ENCODE measurements around the gene IER3. TPM values are rescaled to one million over a fixed set of nuclear protein-coding genes. Genes with fewer than 3 reads are reported as not detected.
A peak's percentile ranks its signal among the peaks of the same experiment; 100 is the strongest.

The IER3 gene
- total RNA-seq, 2 donors from 2014 or later: 102 to 136 TPM

DNA sequence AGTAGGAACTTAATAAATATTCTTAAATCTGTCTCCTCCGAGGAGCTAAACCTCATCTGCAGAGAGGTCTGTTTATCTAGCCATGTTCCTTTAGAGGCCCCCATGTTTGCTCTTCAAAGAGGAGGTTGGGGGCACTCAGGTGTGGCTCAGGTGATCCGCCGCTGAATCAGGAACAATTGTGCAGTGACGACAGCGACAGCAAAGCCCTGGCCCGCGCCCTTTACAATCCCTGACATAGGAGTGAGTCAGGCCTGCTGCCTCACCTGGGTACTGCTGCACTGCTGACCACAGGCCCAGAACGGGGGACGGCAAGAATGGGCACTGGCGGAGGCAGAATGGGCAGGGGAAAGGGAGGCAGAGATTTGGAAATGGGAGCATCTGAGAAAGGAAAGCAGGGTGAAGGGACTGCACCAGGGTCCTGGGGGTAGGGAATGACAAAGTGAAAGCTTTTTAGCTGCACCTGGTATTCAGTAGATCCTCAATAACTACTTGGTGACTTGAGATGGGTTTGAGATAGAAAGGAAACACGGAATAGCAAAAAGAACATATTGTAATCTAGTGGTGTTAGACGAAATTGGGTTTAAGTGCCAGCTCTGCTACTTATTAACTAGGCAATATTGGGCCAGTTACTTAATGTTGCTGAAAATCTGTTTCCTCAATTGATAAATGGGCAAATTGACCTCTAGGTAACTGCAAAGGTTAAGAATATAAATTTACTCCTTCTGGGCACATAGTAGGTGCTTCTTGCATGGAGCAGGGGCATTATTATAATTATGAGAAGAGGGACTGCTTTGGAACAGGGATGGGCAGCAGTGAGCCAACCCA lies 5.4 kb upstream of the IER3 start:
- Histone ChIP-seq H3K4me3 (ENCODE audit: low read length) (no peak overlapping the region), H3K9ac (ENCODE audit: extremely low read depth, low read length, poor library complexity, severe bottlenecking) (no peak overlapping the region), H3K36me3 (ENCODE audit: control insufficient read depth, insufficient read depth, low read length) (no peaks in the 10 kb centered on the region), H3K4me1 (ENCODE audit: control insufficient read depth, insufficient read depth, low read length) (peaks cover 5% of the 10 kb centered on the region), H3K9me3 (ENCODE audit: control insufficient read depth, low read length) (no peaks in the 10 kb centered on the region), H3K27ac (ENCODE audit: low read depth, low read length) (no peak overlapping the region), H3K27me3 (ENCODE audit: control insufficient read depth, insufficient read depth, low read length, poor library complexity, severe bottlenecking) (no peaks in the 10 kb centered on the region)
- Mint-ChIP-seq H3K4me1 (peaks cover 37% of the 10 kb centered on the region), H3K36me3 (ENCODE audit: low read depth) (no peaks in the 10 kb centered on the region), H3K27ac (no peak overlapping the region), H3K27me3 (ENCODE audit: insufficient read depth) (no peaks in the 10 kb centered on the region), H3K4me3 (no peak overlapping the region), H3K9me3 (no peaks in the 10 kb centered on the region)
- WGBS, 2 experiments (ENCODE audit: insufficient coverage in 1 of 2, insufficient read length in 1 of 2): 89 to 92% methylated on average over 7 to 12 of the region's 12 CpGs
- no peak for TF ChIP-seq CTCF (conservative IDR thresholded peaks at IDR 0.05)
- no peak for DNase-seq

DNA sequence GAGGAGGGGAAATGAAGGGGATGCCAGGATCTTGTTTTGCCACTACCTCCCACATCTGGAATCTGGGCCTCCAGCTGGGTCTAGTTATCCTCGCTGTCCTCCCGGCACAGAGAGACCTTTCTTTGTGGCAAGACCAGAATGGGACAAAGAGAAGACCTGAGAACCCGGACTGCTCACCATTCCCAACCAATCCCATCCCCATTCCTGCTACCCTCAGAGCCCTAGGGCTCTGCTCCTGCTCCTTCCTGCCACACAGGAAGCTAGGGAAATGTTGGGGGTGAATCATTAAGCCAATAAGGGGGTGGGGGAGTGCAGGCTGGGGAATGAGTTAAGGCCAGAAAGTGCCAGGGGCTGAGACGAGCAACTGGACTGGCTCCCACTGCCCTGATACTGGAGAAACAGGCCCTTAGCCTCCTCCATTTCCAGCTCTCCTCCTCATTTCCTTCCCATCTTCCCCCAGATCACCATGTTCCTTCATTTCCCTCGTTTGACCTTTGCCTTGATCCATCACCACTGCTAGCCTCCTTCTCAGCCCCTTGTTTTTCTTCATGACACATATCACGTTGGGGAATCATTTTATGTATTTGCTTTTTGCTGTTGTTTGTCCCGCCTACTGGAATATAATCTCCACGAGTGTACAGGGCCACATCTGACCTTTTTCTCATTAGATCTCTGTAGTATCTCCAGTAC lies 4.6 kb upstream of the IER3 start:
- H3K27me3 ChIP-seq (ENCODE audit: control insufficient read depth, insufficient read depth, low read length, poor library complexity, severe bottlenecking): no peaks in the 10 kb centered on the region
- no peak overlapping the region for H3K4me3 ChIP-seq (ENCODE audit: low read length)
- H3K9me3 Mint-ChIP-seq: no peaks in the 10 kb centered on the region
- peaks cover 37% of the 10 kb centered on the region for H3K4me1 Mint-ChIP-seq
- no peak overlapping the region for H3K4me3 Mint-ChIP-seq
- no peak overlapping the region for H3K27ac ChIP-seq (ENCODE audit: low read depth, low read length)
- H3K27me3 Mint-ChIP-seq (ENCODE audit: insufficient read depth): no peaks in the 10 kb centered on the region
- H3K27ac Mint-ChIP-seq: no peak overlapping the region
- no peak for DNase-seq
- H3K9me3 ChIP-seq (ENCODE audit: control insufficient read depth, low read length): no peaks in the 10 kb centered on the region
- H3K36me3 Mint-ChIP-seq (ENCODE audit: low read depth): peaks cover under 1% of the 10 kb centered on the region
- 86 to 88% methylated on average over 5 to 8 of the region's 8 CpGs for WGBS, 2 experiments (ENCODE audit: insufficient coverage in 1 of 2, insufficient read length in 1 of 2)
- H3K9ac ChIP-seq (ENCODE audit: extremely low read depth, low read length, poor library complexity, severe bottlenecking): no peak overlapping the region
- H3K4me1 ChIP-seq (ENCODE audit: control insufficient read depth, insufficient read depth, low read length): peaks cover 5% of the 10 kb centered on the region
- no peak for TF ChIP-seq CTCF (conservative IDR thresholded peaks at IDR 0.05)
- peaks cover 2% of the 10 kb centered on the region for H3K36me3 ChIP-seq (ENCODE audit: control insufficient read depth, insufficient read depth, low read length)

DNA sequence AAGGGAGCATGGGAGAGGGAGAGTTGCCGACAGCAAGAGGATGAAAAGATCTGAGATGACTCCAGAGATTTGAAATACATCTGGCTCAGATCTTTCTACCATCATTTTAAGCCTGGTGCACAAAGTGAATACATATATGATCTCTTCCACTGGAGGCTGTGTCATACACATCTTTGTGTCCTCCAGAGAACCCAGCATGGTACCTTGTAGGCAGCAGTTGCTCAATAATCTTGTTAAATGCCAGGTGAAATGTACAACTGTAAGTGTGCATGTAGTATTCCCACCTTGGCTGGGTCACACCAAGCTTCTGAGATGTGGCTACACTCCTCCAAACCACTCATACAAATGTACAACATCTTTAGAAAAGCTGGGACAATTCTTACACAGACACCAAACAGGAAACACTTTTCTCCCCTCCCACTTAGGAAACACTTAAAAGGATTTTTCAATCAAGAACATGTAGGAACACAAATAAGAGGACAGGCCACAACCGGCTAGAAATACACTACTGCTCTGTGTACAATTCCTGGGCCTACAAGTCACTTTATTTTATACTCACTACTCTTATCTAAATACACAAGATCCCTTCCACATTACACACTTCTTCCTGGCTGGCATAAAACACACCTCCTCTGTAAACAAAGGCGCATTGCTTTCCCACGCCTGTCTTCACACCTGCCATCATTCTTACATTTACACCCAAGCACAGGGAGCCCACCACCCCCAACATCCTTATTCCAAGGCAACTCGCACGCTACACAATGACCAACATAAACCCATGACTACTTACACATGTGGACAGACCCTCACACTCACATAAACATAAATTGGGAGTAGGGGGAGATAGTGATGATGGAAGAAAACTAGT lies 3.8 kb upstream of the IER3 start:
- no peaks in the 10 kb centered on the region for H3K27me3 Mint-ChIP-seq (ENCODE audit: insufficient read depth)
- no peak overlapping the region for H3K27ac ChIP-seq (ENCODE audit: low read depth, low read length)
- 91 to 94% methylated on average over 1 to 4 of the region's 6 CpGs for WGBS, 2 experiments (ENCODE audit: insufficient coverage in 1 of 2, insufficient read length in 1 of 2)
- peaks cover 37% of the 10 kb centered on the region for H3K4me1 Mint-ChIP-seq
- no peak overlapping the region for H3K4me3 Mint-ChIP-seq
- H3K4me3 ChIP-seq (ENCODE audit: low read length): no peak overlapping the region
- H3K27me3 ChIP-seq (ENCODE audit: control insufficient read depth, insufficient read depth, low read length, poor library complexity, severe bottlenecking): no peaks in the 10 kb centered on the region
- peaks cover 9% of the 10 kb centered on the region for H3K36me3 Mint-ChIP-seq (ENCODE audit: low read depth)
- H3K9me3 Mint-ChIP-seq: no peaks in the 10 kb centered on the region
- peaks cover 5% of the 10 kb centered on the region for H3K4me1 ChIP-seq (ENCODE audit: control insufficient read depth, insufficient read depth, low read length)
- H3K27ac Mint-ChIP-seq: peak overlapping the region; percentile 11
- H3K36me3 ChIP-seq (ENCODE audit: control insufficient read depth, insufficient read depth, low read length): peaks cover 11% of the 10 kb centered on the region
- H3K9me3 ChIP-seq (ENCODE audit: control insufficient read depth, low read length): no peaks in the 10 kb centered on the region
- H3K9ac ChIP-seq (ENCODE audit: extremely low read depth, low read length, poor library complexity, severe bottlenecking): no peak overlapping the region
- no peak for DNase-seq
- TF ChIP-seq CTCF (conservative IDR thresholded peaks at IDR 0.05): no peak

Measured in endodermal cell (in vitro differentiated cells).